ENCODE data around the gene TXNDC16. TPM values are rescaled to one million over a fixed set of nuclear protein-coding genes. Genes with fewer than 3 reads are reported as not detected.

The TXNDC16 gene
- total RNA-seq, 4 donors from 2014 or later = 3.7 to 14.1 (median 7.4) TPM

GRCh38 chr14:52412426-52412825 is 139.9 kb downstream of the TXNDC16 start:
- intact Hi-C loops (cut with DNase I) = no loop called here
- no peaks in the 10 kb centered on the region for H3K36me3 ChIP-seq
- 78 to 79% methylated on average over 1 of the region's 1 CpG for WGBS, 2 donors
- no peak for DNase-seq
- no peaks in the 10 kb centered on the region for H3K9me3 ChIP-seq
- H3K27ac ChIP-seq = no peak overlapping the region
- H3K27me3 ChIP-seq = no peaks in the 10 kb centered on the region
- TF ChIP-seq POLR2A (IDR thresholded peaks at IDR 0.05) (no peak), CTCF (IDR thresholded peaks at IDR 0.05) (no peak)
- no peaks in the 10 kb centered on the region for H3K4me1 ChIP-seq
- no peak overlapping the region for H3K4me3 ChIP-seq (replicated peaks in 1 of 3)

- WGBS, 2 donors = 80 to 83% methylated on average over 1 of the region's 1 CpG
- no peaks in the 10 kb centered on the region for H3K36me3 ChIP-seq
- TF ChIP-seq POLR2A (IDR thresholded peaks at IDR 0.05) (no peak), CTCF (IDR thresholded peaks at IDR 0.05) (no peak)
- no peaks in the 10 kb centered on the region for H3K9me3 ChIP-seq
- peaks cover 0 to under 1% of the 10 kb centered on the region in 2 donors for H3K4me1 ChIP-seq
- H3K27ac ChIP-seq = no peak overlapping the region
- no peaks in the 10 kb centered on the region for H3K27me3 ChIP-seq
- no peak overlapping the region for H3K4me3 ChIP-seq (replicated peaks in 1 of 3)
- DNase-seq = no peak
- intact Hi-C loops (cut with DNase I) = no loop called here
Measured at GRCh38 chr14:52405314-52405713, 147.0 kb downstream of the TXNDC16 start.

GRCh38 chr14:52402812-52403526 is 149.3 kb downstream of the TXNDC16 start:
- TF ChIP-seq CTCF (IDR thresholded peaks at IDR 0.05) (no peak), POLR2A (IDR thresholded peaks at IDR 0.05) (no peak)
- Histone ChIP-seq H3K9me3 (no peaks in the 10 kb centered on the region), H3K4me3 (replicated peaks in 1 of 3) (no peak overlapping the region), H3K27ac (no peak overlapping the region), H3K27me3 (no peaks in the 10 kb centered on the region), H3K4me1 (peaks cover 0 to 7% of the 10 kb centered on the region in 2 donors), H3K36me3 (no peaks in the 10 kb centered on the region)
- no peak for DNase-seq
- WGBS, 2 donors = 83 to 92% methylated on average over 4 of the region's 4 CpGs
- intact Hi-C loops (cut with DNase I) = no loop called here

- no peak for DNase-seq
- Histone ChIP-seq H3K27me3 (no peaks in the 10 kb centered on the region), H3K36me3 (no peaks in the 10 kb centered on the region), H3K4me1 (peaks cover 0 to 7% of the 10 kb centered on the region in 2 donors), H3K9me3 (no peaks in the 10 kb centered on the region), H3K4me3 (replicated peaks in 1 of 3) (no peak overlapping the region), H3K27ac (no peak overlapping the region)
- intact Hi-C loops (cut with DNase I) = no loop called here
- no peak for TF ChIP-seq POLR2A (IDR thresholded peaks at IDR 0.05)
- TF ChIP-seq CTCF (IDR thresholded peaks at IDR 0.05) = no peak
- 74 to 91% methylated on average over 3 of the region's 3 CpGs for WGBS, 2 donors
Measured at GRCh38 chr14:52400846-52401245, 151.5 kb downstream of the TXNDC16 start.

GRCh38 chr14:52399921-52400595 is 152.2 kb downstream of the TXNDC16 start:
- H3K4me1 ChIP-seq = peaks cover 0 to 7% of the 10 kb centered on the region in 2 donors
- 40 to 46% methylated on average over 8 of the region's 8 CpGs for WGBS, 2 donors
- intact Hi-C loops (cut with DNase I) = no loop called here

More at GRCh38 chr14:52399921-52400595, 152.2 kb downstream of the TXNDC16 start:
- H3K36me3 ChIP-seq = no peaks in the 10 kb centered on the region
- H3K27ac ChIP-seq = no peak overlapping the region
- DNase-seq = no peak
- no peak for TF ChIP-seq CTCF (IDR thresholded peaks at IDR 0.05)
- TF ChIP-seq POLR2A (IDR thresholded peaks at IDR 0.05) = no peak
- H3K27me3 ChIP-seq = no peaks in the 10 kb centered on the region
- H3K4me3 ChIP-seq (replicated peaks in 1 of 3) = no peak overlapping the region
- no peaks in the 10 kb centered on the region for H3K9me3 ChIP-seq
